ENCODE results near the gene FLAD1. TPM values are rescaled to one million over a fixed set of nuclear protein-coding genes. Genes with fewer than 3 reads are reported as not detected.

FLAD1 gene
- total and polyA plus RNA-seq, 2 of the 8 experiments (the other 6 are each of a cell fraction or from before 2014, with no cell fraction given): 104 to 143 TPM

DNA sequence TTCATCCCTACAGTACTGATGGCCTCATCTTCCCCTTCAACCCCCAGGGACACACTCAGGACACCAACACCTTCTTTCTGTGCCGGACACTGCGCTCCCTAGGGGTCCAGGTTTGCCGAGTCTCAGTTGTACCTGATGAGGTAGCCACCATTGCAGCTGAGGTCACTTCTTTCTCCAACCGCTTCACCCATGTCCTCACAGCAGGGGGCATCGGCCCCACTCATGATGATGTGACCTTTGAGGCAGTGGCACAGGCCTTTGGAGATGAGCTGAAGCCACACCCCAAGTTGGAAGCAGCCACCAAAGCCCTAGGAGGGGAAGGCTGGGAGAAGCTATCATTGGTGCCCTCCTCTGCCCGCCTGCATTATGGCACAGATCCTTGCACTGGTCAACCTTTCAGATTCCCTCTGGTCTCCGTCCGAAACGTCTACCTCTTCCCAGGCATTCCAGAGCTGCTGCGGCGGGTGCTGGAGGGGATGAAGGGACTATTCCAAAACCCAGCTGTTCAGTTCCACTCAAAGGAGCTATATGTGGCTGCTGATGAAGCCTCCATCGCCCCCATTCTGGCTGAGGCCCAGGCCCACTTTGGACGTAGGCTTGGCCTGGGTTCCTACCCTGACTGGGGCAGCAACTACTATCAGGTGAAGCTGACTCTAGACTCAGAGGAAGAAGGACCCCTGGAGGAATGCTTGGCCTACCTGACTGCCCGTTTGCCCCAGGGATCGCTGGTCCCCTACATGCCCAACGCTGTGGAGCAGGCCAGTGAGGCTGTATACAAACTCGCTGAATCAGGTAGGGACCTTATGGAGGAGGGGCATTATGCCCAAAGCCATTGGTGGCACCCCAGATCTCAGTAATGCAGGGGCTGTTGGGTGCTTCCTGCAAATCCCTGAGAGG lies 5.2 kb downstream of the FLAD1 start:
- ChIA-PET CTCF (ENCODE audit: partially characterized antibody) (interaction anchor here (0.6 to 20.6 kb wide), 16 partner anchors 8 to 150 kb away, joined by 3 to 334 read pairs (median 4); partner anchors contain the start of genes LENEP, PBXIP1 and PYGO2), POLR2A (ENCODE audit: partially characterized antibody) (interaction anchor here (1.2 to 42.8 kb wide), 5 partner anchors 7 to 81 kb away, joined by 3 to 702 read pairs (median 662); partner anchors contain the start of genes CKS1B, FLAD1, LENEP and PBXIP1)
- Histone ChIP-seq H3K79me1 (ENCODE audit: low read depth, low read length) (peaks cover 6% of the 10 kb centered on the region; the same call in 1 of the 2 replicates), H3K79me2 (ENCODE audit: control insufficient read depth in 1 of 2, insufficient read depth in 2 of 2, low read length in 2 of 2) (peaks cover 4 to 50% of the 10 kb centered on the region in 2 experiments), H3K23me2 (ENCODE audit: low read depth, low read length) (peaks cover 4% of the 10 kb centered on the region), H3K23ac (ENCODE audit: insufficient read length) (no peak overlapping the region), H3K4me2 (ENCODE audit: insufficient read depth in 1 of 2, low read depth in 2 of 2, low read length in 2 of 2) (no peak overlapping the region), H3K4me3 (ENCODE audit: extremely low read depth in 1 of 4, insufficient read depth in 2 of 4, low read depth in 3 of 4, low read length in 4 of 4) (no peak overlapping the region), H3K14ac (ENCODE audit: insufficient read length) (no peak overlapping the region), H3K18ac (ENCODE audit: extremely low read depth, low read length) (no peak overlapping the region), H2AFZ (ENCODE audit: low read length) (no peak overlapping the region), H4K20me1 (replicated peaks in 1 of 2; ENCODE audit: control insufficient read depth in 1 of 2, insufficient read depth in 2 of 2, low read length in 2 of 2) (peaks cover 15 to 22% of the 10 kb centered on the region in 2 experiments), H4K5ac (ENCODE audit: insufficient read length, low read depth, low read length) (no peak overlapping the region), H3K56ac (replicated peaks; ENCODE audit: insufficient read length, low read depth, low read length) (no peak overlapping the region), H4K91ac (replicated peaks; ENCODE audit: insufficient read length, low read length) (no peak overlapping the region), H3K4me1 (replicated peaks in 1 of 4; ENCODE audit: control insufficient read depth in 3 of 4, insufficient read depth in 4 of 4, low read length in 3 of 4) (peaks cover 0 to 5% (median 2%) of the 10 kb centered on the region in 4 experiments; a peak in 3 of 7 replicates), H4K8ac (ENCODE audit: extremely low read depth, insufficient read depth, low read length) (no peak overlapping the region), H2BK120ac (replicated peaks; ENCODE audit: low read depth, low read length) (no peak overlapping the region), H2BK20ac (ENCODE audit: low read length) (0 out of 2 replicates have a peak overlapping the region, but pooled peaks have one; percentile 48), H3K36me3 (ENCODE audit: control insufficient read depth in 2 of 4, insufficient read depth in 4 of 4, low read length in 3 of 4) (peaks cover 13 to 47% (median 35%) of the 10 kb centered on the region in 4 experiments), H2BK15ac (ENCODE audit: low read length) (no peak overlapping the region), H3K27ac (ENCODE audit: low read depth, low read length) (no peak overlapping the region), H2AK5ac (ENCODE audit: low read depth, low read length) (no peak overlapping the region), H3K9me3 (ENCODE audit: insufficient read depth in 2 of 2, low read depth in 1 of 2, low read length in 1 of 2) (no peaks in the 10 kb centered on the region), H2BK12ac (ENCODE audit: low read depth, low read length) (no peak overlapping the region), H3K9ac (replicated peaks in 1 of 4; ENCODE audit: extremely low read depth in 1 of 4, low read depth in 3 of 4, low read length in 3 of 4) (no peak overlapping the region), H3K4ac (replicated peaks; ENCODE audit: insufficient read length, low read depth, low read length) (no peak overlapping the region), H2BK5ac (ENCODE audit: low read depth, low read length) (no peak overlapping the region), H3K27me3 (replicated peaks in 1 of 4; ENCODE audit: control insufficient read depth in 3 of 4, extremely low read depth in 1 of 4, insufficient read depth in 3 of 4, low read length in 3 of 4) (no peaks in the 10 kb centered on the region)
- FAIRE-seq: no peak
- 92% methylated on average over 17 of the region's 17 CpGs; no CpG with 5 or more reads in 1 of the 2 experiments for WGBS, 2 experiments (ENCODE audit: extremely low coverage in 1 of 2, insufficient coverage in 1 of 2, insufficient read length in 1 of 2, insufficient replicate concordance in 2 of 2, low coverage in 1 of 2, low lambda C conversion rate in 2 of 2, missing lambda C conversion rate in 1 of 2)
- DNase-seq (ENCODE audit: low read depth in 1 of 2, low spot score in 2 of 2): no peak
- TF ChIP-seq SIRT6 (IDR thresholded peaks at IDR 0.05; ENCODE audit: low read length) (no peak), POLR2A (IDR thresholded peaks at IDR 0.05; ENCODE audit: control extremely low read depth in 1 of 2, low read depth in 2 of 2, low read length in 2 of 2) (peak in 1 of 2 experiments; percentile 4; a peak in 1 of 3 replicates), POU5F1 (IDR thresholded peaks at IDR 0.05; ENCODE audit: low read depth, low read length) (no peak), CBX8 (IDR thresholded peaks at IDR 0.05; ENCODE audit: borderline replicate concordance, low read depth, low read length) (no peak)

All from H1 (cell line).